ENCODE data around the gene LRP1.

LRP1 gene

GRCh38 chr12:57213058-57213715, 84.9 kb downstream of the LRP1 start:
- no peaks in the 10 kb centered on the region for H3K9me3 ChIP-seq
- TF ChIP-seq CTCF (IDR thresholded peaks at IDR 0.05) = peak; percentile 86 to 97
- peak overlapping the region; percentile 65 to 72 for H3K27ac ChIP-seq
- H3K4me1 ChIP-seq = peaks cover 0 to 54% (median 42%) of the 10 kb centered on the region in 4 donors
- H3K4me3 ChIP-seq = no peak overlapping the region
- H3K27me3 ChIP-seq = peaks cover 5 to 35% of the 10 kb centered on the region in 2 donors
- intact Hi-C loops (cut with DNase I; ENCODE audit: low total_unique reads) = loop anchor here (1.0 kb wide), 1 partner anchor 26 kb away; no protein-coding TSS in a partner anchor
- peaks cover 30 to 47% (median 44%) of the 10 kb centered on the region in 3 donors for H3K36me3 ChIP-seq
- peak; percentile 93 to 96 for DNase-seq

DNA sequence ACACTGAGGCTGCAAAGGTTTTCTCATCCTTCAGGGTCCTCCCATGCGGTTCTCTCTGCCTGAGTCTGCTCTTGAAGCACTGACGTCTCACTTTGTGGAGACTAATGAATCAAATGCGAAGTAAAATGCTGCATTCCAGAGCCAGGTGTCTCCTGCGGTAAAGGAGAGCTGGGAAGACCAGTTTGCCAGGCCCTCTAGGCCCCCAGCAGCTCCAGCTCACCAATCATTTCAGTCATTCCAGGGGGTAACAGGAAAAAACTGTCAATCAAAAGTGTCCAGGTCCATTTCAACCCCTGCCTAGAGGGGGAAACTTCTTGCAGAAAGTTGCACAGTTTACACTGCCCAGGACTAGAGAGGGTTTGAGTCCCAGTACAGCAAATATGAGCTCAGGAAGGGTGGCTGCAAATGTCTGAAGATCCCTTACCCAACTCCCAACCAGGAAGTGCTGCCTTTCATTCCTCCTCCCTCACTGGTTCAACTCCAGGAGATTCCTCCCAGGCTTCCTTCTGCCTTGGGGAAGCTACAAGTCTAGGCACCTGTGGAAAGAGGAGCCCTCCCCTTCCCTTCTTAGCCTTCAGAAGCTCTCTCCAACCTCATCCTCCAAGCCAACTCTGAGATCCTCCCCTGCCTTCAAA, 85.6 kb downstream of the LRP1 start:
- intact Hi-C loops (cut with DNase I; ENCODE audit: low total_unique reads) = loop anchor here (1.0 kb wide), 1 partner anchor 25 kb away; no protein-coding TSS in a partner anchor
- no peak for TF ChIP-seq CTCF (IDR thresholded peaks at IDR 0.05)
- Histone ChIP-seq H3K4me1 (peaks cover 0 to 54% (median 42%) of the 10 kb centered on the region in 4 donors), H3K9me3 (no peaks in the 10 kb centered on the region), H3K27ac (peak overlapping the region in 1 of 2 donors; percentile 12), H3K27me3 (peaks cover 5 to 40% of the 10 kb centered on the region in 2 donors), H3K4me3 (no peak overlapping the region), H3K36me3 (peaks cover 25 to 40% (median 37%) of the 10 kb centered on the region in 3 donors)
- no peak for DNase-seq

DNA sequence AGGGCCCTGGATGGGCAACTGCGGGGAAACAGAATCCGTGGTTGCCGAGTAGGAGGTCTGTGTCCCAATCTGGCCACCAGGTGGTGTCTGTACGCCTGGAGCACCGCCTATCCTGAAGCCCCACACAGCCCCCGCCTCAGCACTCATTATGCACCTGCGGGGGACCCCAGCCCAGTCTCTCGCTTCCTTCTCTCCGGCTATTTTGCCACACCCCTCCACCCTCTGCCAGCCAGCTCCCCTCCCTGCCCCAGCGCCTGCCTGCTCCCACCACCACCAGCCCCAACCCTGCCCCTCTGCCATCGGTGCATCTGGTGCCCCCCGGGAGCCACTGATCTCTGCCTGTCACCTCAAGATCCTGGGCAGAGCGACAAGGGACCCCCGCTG, 86.1 kb downstream of the LRP1 start:
- H3K36me3 ChIP-seq = peaks cover 20 to 35% (median 32%) of the 10 kb centered on the region in 3 donors
- peak; percentile 72 to 73 for TF ChIP-seq CTCF (IDR thresholded peaks at IDR 0.05)
- H3K4me3 ChIP-seq = no peak overlapping the region
- DNase-seq = peak; percentile 67 to 81
- H3K27ac ChIP-seq = peak overlapping the region in 1 of 2 donors; percentile 12
- no peaks in the 10 kb centered on the region for H3K9me3 ChIP-seq
- H3K27me3 ChIP-seq = peaks cover 5 to 45% of the 10 kb centered on the region in 2 donors
- intact Hi-C loops (cut with DNase I; ENCODE audit: low total_unique reads) = no loop called here
- H3K4me1 ChIP-seq = peaks cover 0 to 54% (median 42%) of the 10 kb centered on the region in 4 donors

GRCh38 chr12:57215065-57215464, 86.8 kb downstream of the LRP1 start:
- DNase-seq = no peak
- Histone ChIP-seq H3K27me3 (peaks cover 5 to 52% of the 10 kb centered on the region in 2 donors), H3K36me3 (peaks cover 13 to 28% (median 25%) of the 10 kb centered on the region in 3 donors), H3K27ac (no peak overlapping the region), H3K9me3 (no peaks in the 10 kb centered on the region), H3K4me3 (no peak overlapping the region), H3K4me1 (peaks cover 0 to 54% (median 44%) of the 10 kb centered on the region in 4 donors)
- TF ChIP-seq CTCF (IDR thresholded peaks at IDR 0.05) = no peak
- intact Hi-C loops (cut with DNase I; ENCODE audit: low total_unique reads) = no loop called here

GRCh38 chr12:57215668-57216013, 87.4 kb downstream of the LRP1 start:
- no peak for DNase-seq
- H3K36me3 ChIP-seq = peaks cover 8 to 22% (median 19%) of the 10 kb centered on the region in 3 donors
- peaks cover 0 to 55% (median 44%) of the 10 kb centered on the region in 4 donors for H3K4me1 ChIP-seq
- no peak overlapping the region for H3K4me3 ChIP-seq
- H3K27ac ChIP-seq = no peak overlapping the region
- intact Hi-C loops (cut with DNase I; ENCODE audit: low total_unique reads) = no loop called here
- no peak for TF ChIP-seq CTCF (IDR thresholded peaks at IDR 0.05)
- no peaks in the 10 kb centered on the region for H3K9me3 ChIP-seq
- peaks cover 5 to 58% of the 10 kb centered on the region in 2 donors for H3K27me3 ChIP-seq

Measured in tibial artery (tissue), 4 donors.